ENCODE results near the gene AGBL2.

AGBL2 gene

GRCh38 chr11:47626234-47626633, 88.9 kb downstream of the AGBL2 start:
- no peak for DNase-seq (ENCODE audit: low spot score)

GRCh38 chr11:47620836-47621378, 94.3 kb downstream of the AGBL2 start:
- DNase-seq (ENCODE audit: low spot score): no peak

- no peak for DNase-seq (ENCODE audit: low spot score)
These were observed 97.8 kb downstream of the AGBL2 start for GRCh38 chr11:47617417-47617809.

GRCh38 chr11:47616726-47617416, 98.3 kb downstream of the AGBL2 start:
- DNase-seq (ENCODE audit: low spot score): no peak

- no peak for DNase-seq (ENCODE audit: low spot score)
These were observed 99.9 kb downstream of the AGBL2 start for GRCh38 chr11:47615249-47615648.

GRCh38 chr11:47611348-47611794, 103.8 kb downstream of the AGBL2 start:
- DNase-seq (ENCODE audit: low spot score): no peak

GRCh38 chr11:47609675-47610074, 105.5 kb downstream of the AGBL2 start:
- DNase-seq (ENCODE audit: low spot score): no peak

Data from left forelimb (tissue), 1 donor.